NCI-H2196 (cell line): Measurements from ENCODE around the gene TCF25.

Source experiments
- DNase-seq: peaks from one replicate; lab custom pipeline; 2025; ENCODE audit not compliant: unreplicated experiment; lab: John Stamatoyannopoulos, UW

The TCF25 gene

GRCh38 chr16:89844739-89845339, 28.6 kb upstream of the TCF25 start:
- no peak for DNase-seq

DNA sequence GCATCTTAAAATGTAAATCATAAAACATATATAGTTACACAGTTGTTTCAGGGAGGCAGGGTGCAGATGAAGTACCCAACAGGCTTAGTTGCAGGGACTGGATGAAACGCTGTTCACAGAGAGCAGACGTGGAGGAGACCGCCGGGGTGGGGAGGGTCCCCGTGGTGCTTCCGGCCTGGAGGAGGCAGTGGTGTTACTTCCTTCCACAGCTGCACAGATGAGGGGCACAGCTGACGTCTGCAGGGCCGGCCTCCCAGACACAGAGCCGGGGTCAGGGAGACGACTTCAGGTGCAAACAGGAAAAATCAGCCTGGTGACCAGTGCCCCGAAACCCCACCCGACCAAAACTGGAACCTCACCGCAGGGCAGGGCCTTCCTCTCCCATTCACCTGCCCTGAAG, 28.0 kb upstream of the TCF25 start:
- no peak for DNase-seq

DNA sequence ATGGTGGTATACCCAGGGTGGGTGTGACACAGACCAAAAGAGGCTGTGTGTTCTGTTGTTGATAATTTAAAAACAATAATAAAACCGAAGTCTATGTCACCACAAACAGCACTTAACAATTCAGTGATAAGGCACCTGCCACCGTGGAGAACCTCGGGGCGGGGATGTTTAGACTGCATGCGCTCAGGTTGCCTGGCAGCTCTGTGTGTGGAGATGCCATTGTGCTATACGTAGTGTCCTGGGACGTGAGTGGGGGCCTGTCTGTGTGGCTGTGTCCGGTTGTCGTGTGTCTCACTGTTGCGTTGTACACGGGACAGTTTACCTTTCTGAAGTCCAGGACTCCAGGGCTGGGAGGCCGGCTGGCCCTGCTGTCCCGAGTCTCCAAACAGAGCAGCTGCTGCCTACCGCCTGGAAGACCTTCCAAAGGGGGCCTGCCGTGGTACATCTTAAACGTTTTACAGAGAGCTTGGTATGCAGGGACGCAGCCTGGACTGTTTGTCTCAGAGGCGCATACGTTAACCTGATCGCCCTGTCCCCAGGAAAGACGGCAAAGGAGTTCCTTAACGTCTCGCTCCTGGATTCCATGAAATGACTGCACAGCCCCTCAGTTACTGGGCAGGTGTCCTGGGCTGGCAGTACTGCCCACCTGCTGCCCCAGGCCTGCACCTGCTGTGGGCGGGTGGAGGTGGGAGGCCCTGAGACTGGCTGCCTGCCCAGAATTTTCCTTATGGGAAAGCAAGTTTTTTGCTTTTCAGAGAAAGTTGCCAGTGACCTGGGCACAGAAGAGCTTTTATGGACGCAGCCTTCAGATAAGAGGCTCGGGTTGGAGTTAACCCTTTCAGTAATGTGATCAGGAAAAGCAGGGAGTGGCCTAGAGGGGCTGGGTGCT, 26.1 kb upstream of the TCF25 start:
- DNase-seq: peak; percentile 36

- DNase-seq: no peak
These were observed 25.5 kb upstream of the TCF25 start for GRCh38 chr16:89847940-89848297.

DNA sequence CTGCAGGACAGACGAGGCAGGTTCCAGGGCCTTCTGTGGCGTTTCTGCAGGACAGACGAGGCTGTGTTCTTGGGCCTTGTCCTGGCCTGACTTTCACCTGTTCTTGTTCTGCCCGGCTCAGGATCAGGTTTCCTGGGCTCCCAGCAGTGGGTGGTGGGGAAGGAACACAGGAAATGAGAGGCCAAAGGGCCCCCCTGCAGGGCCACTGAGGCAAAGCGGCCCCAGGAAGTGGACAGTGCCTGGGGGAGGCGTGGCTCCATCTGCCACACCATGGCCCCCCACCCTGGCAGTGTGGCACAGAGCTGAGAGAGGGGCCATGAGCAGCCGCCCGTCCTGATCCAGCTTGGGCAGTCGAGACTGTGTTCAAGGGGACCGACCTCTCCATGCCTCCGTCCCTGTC, 24.4 kb upstream of the TCF25 start:
- DNase-seq: no peak

- no peak for DNase-seq
These were observed 19.9 kb upstream of the TCF25 start for GRCh38 chr16:89853306-89853993.

DNA sequence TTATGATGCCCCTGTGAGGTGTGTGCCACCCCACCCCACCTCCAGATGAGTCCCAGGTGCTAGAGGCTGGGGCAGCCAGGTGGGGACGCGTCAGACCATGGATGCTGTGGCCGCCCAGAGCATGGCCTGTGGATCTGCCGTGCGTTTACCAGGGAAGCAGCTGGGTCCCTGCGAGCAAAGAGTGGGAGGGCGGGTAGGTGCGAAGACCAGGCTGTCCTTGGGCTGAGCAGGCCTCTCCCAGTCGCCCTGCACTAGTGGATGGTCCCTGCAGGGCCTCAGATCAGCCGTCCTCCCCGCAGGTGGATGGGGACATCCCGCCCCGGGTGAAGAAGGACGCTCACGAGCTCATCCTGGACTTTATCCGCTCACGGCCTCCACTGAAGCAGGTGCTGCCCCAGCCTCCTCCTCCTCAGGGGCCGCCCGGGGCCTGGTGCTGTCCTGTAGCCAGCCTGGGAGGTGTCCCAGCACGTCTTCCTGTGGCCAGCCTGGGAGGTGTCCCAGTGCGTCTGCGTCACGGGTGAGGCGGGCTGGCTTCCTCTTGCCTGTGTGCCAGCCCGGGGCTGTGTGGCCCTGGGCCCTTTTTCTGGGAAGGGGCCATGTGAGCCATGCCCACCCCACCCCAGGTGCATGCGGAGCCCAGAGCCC, 18.0 kb upstream of the TCF25 start:
- DNase-seq: no peak

DNA sequence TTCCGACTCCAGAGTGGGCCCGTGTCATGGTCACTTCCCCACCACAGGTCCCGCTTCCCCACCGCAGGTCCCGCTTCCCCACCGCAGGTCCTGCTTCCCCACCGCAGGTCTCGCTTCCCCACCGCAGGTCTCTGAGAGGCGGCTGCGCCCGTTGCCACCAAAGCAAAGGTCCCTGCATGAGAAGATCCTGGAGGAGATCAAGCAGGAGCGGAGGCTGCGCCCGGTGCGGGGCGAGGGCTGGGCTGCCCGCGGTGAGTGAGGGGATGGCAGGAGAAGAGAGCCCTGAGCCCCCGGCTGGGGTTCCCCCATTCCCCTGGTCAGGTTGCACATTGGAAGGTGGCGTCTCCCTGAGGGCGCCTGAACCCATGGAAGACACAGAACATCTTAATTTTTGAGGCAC, 17.4 kb upstream of the TCF25 start:
- DNase-seq: no peak

GRCh38 chr16:89858973-89859614, 14.3 kb upstream of the TCF25 start:
- DNase-seq: no peak

DNA sequence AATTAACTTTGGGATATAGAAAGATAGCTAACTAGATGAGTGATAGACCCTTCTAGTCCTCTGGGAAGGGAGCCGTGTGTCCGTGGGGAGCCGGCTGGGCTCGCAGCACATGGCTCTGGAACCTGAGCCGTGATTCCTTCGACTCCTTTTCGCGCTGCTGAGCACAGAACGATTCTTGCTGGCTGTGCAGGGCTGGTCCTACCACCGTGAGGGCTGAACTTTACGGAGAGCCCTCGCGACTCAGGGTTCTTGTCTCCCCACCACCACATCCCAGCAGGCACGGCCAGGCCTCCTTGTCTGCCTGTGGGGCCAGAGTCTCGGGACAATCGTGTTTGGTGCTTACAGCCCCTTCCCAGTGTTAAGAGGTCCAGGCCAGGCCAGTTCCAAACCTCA, 13.8 kb upstream of the TCF25 start:
- no peak for DNase-seq

DNA sequence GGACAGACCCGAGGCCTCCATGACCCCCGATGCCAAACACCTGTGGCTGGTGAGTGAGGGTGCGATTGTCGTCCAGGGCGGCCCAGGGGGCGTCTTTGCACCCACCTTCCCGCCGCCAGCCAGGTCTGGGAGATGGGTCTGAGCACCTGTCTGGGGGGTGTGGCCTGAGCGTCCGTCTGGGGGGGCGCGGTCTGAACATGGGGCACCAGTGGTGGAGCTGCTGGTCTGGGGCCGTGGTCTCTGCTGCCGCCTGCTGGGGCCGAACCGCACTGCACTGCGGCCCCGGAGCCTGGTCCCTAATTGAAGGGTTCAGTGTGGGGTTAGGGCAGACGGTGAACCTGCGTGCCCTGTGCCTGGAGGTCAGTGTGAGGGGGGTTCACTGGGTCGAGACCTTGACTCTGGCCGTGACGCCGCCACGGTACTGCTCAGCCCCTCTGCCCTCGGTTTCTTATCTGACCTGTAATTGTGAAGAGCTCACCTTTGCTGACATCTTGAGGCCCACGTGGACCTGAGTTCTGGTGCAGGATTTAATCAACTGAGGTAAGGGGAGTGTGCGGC, 12.6 kb upstream of the TCF25 start:
- peak; percentile 52 for DNase-seq

DNA sequence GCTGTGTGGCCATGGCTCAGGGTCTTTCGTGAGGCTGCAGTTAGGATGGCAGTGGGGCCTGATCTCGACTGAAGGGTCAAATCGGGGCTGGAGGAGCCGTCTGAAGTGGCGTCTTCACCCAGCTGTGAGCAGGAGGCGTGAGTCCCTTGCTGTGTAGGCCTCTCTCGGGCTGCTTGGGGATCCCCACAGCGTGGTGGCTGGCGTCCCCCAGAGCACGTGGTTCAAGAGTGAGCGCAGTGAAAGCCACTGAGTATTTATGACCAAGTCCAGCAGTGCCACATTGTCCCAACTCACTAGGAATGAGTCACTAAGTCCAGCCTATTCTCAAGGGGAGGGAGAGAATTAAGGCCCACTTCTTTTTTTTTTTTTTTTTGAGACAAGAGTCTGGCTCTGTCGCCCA, 11.7 kb upstream of the TCF25 start:
- DNase-seq: no peak

DNA sequence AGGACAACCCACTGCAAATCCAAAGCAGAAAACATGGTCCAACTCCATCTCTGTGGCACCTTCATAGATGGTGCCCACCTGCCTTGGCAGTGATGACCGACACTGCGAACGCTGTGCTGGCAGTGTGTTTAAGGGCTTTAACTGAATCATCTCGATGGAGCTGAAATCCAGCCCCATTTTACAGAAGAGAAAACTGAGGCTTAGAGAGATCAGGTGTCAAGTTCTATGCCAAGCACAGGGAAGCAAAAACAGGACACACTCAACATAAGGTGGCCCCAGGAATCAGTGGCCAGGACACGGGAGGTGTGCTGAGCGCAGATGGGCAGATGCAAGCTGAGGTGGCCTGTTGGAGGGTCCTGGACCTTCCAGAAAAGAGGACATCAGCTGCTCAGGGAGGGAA, 10.7 kb upstream of the TCF25 start:
- no peak for DNase-seq

- DNase-seq: no peak
These were observed 9.5 kb upstream of the TCF25 start for GRCh38 chr16:89863741-89864526.

DNA sequence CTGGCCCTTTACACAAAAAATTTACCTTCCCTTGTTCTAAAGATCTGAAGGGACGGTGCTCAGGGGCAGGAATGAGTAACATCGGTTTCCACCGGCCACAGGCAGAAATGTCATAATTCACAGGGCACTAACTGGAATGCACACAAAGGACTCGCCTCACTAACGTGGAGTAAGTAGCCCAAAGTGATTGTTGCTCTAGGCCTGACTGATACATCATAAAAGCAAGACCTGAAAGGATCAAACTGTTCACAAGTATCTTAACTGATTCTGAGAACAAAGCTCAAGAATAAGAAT, 8.9 kb upstream of the TCF25 start:
- DNase-seq: no peak

DNA sequence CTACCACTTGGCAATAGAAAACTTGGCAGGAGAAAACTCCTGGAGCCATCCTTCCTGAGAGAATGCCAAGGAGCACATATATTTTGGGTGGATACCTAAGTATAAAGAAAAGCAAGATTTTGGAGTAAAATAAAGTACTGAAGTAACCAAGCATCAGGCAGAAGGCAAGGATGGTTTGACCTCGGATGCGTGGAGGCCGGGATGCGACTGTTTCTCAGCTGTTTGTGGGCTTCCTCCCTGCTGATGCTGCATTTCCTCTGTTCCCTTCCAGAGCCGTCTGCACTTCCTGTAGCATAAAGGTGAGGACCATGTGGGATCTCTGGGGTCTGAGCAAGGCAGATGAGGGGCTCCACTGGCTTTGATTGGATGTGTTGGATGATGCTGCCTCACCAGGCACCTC, 5.5 kb upstream of the TCF25 start:
- DNase-seq: no peak

DNA sequence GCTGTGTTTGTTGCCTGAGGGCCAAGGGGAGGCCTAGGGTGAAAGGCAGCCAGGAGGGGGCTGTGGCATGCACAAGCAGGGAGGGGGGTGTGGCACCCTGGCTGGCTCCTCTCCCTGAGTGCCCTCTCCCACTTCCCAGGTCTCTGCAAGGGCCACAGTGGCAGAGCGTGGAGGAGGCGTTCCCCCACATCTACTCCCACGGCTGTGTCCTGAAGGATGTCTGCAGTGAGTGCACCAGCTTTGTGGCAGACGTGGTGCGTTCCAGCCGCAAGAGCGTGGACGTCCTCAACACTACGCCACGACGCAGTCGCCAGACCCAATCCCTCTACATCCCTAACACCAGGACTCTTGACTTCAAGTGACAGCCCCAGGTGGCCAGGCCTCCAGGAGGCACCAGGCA, 3.5 kb upstream of the TCF25 start:
- DNase-seq: no peak

DNA sequence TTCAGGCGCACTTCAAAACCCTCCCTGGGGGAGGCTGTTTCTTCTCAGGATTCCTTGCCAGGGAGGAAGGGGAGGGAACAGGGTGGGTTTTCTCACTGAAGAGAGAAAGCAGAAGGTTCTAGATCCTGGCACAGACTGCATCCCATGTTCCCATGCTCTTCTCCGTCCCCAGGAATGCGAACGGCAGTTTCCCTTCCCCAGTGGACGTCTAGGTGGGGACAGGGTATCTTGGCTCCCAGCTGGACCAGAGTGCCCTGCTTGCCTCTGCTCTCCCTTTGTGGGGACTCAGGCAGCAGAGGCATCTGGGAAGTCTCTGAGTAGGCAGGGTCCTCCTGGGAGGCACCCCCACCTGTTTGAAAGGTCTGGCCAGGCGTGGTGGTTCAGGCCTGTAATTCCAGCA, 3.0 kb upstream of the TCF25 start:
- DNase-seq: no peak

DNA sequence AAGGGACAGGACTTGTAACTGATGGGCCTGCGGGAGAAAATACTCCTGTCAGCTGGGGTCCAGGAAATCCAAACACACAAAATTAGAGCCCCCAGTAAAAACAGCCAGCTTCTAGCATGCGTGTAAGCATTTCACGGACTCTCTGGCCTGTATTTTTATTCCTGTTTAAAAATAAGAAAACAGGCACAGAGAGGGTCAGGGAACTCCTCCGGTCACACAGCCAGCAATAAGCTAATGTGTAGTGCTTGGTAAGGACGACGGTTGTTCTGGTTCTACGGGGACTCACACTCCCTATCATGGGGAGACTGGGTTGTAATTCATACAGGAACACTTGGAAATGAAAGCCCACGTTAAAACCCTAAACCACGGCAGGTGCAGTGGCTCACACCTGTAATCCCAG, 1.5 kb upstream of the TCF25 start:
- no peak for DNase-seq

- peak; percentile 82 for DNase-seq
These were observed 739 bp downstream of the TCF25 start for GRCh38 chr16:89873972-89874689.
